HG02759 (cell line): Measurements from ENCODE around the gene LNX2.

ENCODE experiments used
- ATAC-seq: cut with Tn5 transposase; IDR thresholded peaks from one replicate; pipeline ENCODE4 v1.9.1; 2021; ENCODE audit warnings: mild to moderate bottlenecking, moderate library complexity; ENCODE audit not compliant: unreplicated experiment

Gene LNX2

DNA sequence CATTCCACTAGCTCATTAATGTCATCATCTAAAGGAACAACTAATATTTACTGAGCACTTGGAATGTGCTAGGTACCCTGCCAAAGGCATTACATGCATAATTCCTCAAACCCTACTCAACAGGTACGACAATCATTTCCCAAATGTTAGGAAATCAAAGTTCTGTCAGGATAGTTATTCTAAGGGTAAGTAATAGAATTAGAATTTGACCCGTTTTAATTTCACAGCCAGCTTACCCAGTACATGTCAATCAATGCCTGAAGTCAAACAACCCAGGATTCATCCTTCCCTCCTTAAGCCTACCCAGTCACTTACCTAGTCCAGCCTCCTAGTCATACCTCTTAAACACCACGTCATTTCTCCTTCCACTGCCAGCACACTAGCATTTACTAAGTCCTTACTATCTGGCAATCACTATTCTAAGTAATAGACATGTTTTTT lies 2.4 kb downstream of the LNX2 start:
- no peak for ATAC-seq

DNA sequence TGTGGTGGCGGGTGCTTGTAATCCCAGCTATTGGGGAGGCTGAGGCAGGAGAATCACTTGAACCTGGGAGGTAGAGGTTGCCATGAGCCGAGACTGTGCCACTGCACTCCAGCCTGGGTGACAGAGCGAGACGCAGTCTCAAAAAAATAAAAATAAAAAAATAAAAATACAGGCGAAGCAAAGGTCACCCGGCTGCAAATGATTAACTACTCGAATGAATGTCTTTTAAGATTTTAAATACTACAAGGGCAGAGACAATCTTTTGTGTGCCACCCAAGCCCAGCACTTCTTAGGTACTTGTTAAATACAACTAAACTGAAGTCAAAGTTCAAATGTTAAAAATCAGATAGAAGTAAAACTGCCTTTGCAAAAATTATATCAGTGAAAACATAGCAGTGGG lies 6.7 kb downstream of the LNX2 start:
- no peak for ATAC-seq

DNA sequence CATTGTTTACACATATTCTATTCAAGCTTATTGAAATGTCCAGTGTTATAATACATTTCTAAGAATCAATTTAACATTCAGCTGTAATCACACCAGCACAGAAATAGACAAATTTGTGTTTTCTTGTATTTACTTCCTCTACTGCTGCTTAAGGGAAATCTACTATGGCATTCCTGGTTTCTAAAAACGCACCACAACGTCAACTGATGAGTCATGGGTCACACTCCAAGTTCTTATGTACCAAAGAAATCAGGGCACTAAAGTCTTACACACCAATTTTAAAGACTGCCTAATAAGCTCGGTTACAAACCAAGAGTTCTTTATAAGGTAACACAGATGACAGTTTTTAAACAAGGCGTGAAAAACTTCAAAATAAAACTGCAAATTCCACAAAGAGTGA lies 13.2 kb downstream of the LNX2 start:
- ATAC-seq = no peak

DNA sequence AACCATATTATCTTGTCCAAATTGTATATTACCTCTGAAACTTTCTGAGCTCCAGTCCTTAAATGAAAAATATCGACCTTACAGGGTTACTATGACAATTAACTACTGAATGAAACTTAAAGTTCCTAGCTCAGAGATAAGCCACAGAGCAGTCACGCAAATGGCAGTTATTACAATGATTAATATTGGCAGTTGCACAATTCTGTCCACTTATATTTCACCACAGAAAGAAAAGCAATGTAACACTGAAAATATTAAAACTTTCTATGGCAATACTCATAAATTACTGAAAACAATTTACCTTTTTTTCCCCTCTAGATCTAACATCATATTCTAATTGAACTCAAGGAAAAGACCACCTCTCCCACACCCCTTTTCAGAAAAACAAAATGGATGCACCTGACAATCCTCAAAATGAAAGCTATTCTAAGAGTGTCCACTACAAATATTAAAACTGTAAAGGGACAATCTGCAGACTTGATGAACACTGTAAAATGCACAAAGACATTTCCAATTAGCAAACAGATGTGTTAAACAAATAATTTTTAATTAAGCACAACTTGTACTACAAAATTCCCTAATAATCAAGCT lies 14.6 kb downstream of the LNX2 start:
- ATAC-seq = no peak

DNA sequence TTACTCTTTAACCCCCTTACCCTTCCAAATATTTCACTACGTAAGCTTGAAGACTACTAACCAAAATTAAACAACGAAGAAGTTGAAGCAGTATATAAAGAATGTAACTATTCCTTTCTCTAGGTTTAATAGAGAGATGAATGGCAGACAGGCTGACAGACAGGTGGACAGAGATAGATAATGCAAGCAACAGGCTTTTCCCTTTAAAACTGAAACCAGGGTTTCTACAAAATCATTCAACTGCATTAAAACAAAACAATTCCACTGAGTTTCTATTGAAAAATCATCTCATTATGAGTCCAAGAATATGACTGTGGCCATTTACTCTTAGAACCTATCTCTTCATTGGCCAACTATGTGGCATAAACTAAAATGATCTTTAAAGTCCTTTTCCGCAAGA lies 15.2 kb downstream of the LNX2 start:
- no peak for ATAC-seq

DNA sequence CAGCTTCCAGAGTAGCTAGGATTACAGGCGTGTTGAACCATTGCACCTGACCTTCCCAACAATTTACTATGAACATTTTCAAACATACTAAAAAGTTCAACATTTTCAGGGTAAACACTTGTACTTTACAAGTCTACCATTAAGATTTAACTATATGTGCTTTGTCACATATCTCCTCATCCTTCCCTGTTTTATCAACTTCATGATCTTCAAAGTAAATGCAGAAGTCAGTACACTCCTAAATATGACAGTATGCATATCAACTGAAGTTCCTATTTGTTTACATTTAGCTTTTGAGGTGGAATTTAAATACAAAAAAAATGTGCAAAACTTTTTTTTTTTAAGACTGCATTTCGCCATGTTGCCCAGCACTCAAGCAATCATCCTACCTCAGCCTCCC lies 18.5 kb downstream of the LNX2 start:
- no peak for ATAC-seq

DNA sequence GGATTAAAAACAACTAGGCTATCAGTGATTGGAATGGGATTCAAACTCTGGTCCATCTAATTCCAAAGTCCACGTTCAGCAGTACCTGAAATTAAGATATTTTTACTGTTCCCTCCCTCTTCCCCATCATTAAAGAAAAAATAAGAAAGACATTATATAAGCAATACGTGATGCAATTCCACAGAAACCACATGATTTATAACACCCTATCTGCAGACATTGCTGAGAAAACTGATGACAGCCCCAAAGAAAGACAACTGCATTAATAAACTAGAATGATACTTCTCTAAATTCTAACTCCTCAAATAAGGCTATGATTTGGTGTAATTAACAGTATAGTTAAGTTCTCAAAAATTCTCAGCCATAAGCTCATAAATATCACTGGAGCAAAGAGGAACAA lies 19.1 kb downstream of the LNX2 start:
- no peak for ATAC-seq

DNA sequence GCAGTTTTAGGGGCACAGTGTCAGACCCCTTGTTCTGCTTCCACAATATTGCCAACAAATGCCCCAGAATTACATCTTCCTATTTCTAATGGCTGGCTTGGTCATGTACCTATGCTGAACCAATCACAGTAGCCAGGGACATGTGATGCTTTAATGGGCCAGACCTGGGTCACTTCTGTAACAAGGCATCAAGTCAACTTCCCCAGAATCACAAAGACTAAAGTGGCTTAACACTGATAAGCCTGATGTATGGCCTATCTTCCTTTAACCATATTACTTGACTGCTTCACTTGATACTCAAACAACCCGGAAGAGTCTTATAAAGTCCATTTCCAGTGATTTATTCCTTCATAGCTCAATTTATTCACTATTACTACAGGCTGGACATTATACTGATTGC lies 19.6 kb downstream of the LNX2 start:
- ATAC-seq = no peak

DNA sequence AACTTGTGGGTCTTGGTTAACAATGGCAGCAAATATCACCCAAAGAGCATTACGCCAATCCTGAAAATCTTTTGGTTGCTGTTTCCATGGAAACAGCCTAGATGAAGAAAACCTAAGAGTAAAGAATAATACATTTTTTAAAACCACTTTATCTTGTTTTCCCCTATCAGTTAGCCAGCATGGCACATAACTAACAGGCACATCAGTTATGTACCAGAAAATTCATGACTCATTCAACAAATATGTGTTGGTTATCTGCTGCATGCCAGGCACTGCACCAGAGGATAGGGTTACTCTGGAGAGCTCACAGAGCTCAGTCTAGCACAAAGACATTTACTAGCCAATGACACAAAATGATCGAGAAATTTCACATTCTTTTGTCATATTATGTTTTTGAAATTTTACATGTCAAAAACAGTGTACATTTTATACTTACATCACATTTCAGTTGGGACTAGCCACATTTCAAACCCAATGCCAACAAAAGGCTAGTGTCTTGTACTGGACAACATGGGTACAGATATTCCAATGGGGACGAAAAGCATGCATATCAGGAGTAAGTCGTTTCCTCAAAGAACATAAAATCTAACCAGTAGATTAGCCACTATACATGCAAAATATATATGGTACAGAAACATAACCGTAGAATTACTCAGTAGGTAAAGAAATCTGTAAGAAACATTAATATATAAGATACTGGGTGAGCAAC lies 20.3 kb downstream of the LNX2 start:
- ATAC-seq = no peak

DNA sequence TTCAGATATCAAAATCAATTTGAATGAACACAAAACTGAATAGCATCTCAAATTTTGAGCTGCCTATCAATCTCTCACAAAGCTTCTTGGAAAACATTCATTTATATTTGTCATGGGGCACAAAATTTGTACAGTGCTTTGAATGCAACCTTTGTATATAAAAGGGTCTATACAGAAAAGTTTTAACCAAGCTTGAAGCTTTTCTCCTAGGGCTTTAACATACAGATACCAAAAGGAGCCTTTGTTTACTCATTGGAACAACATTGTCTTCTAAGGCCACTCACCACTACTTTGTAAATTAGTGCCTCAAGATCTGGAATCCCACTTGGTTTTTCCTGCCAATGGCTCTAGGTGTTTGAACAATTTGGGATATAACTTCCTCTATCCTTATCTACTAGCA lies 21.2 kb downstream of the LNX2 start:
- ATAC-seq = no peak

DNA sequence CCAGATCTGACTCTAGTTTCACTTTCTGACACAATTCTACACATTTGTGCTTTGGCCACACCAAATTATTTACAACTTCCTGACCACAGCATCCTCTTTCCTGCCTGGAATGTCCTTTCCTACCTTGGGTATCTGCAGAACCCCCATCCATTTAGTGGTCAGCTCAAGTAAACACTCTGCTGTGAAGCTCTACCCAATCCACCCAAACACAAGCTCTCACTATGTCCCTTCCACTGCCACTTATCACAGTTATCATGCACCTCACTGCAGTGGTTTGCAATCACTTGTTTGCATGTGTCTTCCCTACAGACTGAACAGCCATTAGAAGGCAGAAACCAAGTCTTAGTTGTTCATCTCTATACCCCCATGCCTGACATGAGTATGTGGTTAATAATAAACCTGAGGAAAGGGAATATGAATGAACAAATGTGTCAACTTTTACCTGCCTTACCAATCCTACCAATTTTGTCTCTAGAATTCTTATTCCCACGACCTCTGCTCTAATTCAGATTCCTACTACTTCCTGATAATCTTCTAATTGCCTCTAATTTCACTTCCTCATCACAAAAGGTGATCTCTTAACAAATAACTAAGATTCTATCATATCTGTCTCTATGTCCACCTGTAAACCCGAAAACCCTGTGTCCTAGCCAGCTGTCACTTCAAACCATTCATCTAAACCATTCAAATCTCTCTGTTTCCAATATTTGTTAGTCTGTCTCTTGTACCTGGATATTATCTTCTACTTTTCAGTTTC lies 25.1 kb downstream of the LNX2 start:
- ATAC-seq = no peak

DNA sequence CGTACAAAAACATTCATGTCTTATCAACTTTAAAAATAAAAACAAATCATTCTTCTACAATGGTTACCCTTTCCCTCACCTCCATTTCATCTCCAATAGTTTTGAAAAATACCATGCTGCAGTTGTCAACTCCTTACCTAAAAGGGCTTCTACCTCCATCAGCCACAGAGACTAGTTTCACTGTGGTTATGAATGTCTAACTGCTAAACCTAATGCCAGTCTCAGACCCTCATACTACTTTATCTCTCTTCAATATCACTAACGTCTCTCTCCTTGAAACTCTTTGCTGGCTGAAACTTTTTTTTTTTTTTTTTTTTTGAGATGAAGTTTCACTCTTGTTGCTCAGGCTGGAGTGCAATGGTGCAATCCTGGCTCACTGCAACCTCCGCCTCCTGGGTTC lies 27.1 kb downstream of the LNX2 start:
- ATAC-seq = no peak

DNA sequence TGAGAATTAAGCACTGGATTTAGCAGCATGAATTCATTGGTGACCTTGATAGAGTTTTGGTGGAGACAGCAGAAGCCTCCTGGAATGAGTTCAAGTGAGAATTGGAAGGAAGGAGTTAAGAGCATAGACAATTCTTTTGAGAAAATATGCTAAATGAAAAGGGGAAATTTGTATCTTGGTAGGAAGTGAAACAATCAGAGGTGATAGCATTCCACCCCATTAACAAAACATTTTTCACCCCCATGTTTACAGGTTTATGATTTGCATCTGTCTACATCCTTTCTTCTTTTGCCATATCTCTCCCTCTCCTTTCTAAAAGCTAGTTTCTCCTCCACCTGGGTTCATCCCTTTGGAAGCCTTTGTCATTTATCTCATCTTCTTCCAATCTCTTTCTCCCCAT lies 27.5 kb downstream of the LNX2 start:
- no peak for ATAC-seq

DNA sequence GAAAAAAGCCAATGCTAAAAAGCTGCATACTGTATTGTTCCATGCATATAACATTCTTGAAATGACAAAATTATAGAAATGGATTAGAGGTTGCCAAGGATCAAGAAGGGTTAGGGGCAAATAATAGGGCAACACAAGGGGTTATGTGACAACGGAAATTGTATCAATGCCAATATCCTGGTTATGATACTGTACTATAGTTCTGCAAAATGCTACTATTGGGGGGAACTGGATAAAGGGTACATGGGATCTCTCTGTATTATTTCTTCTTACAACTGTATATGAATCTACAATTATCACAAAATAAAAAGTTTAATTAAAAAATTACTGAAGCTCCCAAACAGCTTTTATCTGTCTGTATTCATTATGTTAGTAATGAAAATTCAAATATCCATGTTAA lies 31.9 kb downstream of the LNX2 start:
- no peak for ATAC-seq

DNA sequence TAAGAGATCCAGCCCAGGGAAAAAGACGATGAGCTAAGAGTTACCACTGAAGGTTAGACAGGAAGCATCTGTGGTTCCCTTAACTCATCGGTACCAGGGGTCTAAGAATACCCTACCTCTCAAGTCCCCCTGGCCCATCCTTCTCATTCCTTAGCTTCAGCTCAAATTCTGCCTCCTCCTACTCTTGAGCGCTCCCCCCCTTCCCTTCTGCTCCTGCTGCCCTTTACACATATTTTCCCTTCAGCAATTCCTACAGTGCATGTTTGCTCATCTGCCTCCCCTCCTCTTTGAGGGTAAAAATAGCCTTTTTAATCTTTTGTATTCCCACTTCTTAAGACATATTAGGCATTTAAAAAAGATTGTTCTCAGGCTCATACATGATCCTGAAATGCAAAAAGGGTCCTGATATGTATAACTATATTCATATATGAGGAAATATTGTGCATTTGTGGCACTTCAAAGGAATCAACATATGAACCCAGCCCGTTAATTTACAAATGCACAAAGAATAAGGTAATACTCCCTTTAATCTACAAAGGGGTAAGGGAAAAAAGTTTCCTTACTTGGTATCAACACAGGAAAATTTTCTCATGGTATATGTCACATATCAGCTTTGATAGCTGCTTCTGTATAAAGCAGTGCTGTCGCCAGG lies 33.1 kb downstream of the LNX2 start:
- ATAC-seq = no peak

DNA sequence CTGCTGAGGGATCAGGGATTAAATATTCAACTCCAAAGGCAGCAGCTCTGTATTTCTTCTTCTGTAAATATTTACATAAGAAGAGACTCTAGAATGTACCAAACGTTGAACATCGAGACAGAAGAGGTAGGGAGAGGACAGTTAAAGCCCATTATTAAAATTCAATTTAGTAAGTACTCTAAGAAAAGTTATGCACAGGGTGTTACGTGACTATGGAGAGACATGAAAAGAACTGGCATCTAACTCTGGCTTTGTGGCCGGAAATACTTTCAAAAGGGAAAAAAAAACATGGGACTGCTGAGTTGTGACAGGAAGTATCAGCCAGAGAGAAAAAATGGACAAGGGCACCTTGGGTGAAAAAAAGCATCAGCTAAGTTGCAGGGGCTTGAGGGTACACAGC lies 36.7 kb downstream of the LNX2 start:
- no peak for ATAC-seq

DNA sequence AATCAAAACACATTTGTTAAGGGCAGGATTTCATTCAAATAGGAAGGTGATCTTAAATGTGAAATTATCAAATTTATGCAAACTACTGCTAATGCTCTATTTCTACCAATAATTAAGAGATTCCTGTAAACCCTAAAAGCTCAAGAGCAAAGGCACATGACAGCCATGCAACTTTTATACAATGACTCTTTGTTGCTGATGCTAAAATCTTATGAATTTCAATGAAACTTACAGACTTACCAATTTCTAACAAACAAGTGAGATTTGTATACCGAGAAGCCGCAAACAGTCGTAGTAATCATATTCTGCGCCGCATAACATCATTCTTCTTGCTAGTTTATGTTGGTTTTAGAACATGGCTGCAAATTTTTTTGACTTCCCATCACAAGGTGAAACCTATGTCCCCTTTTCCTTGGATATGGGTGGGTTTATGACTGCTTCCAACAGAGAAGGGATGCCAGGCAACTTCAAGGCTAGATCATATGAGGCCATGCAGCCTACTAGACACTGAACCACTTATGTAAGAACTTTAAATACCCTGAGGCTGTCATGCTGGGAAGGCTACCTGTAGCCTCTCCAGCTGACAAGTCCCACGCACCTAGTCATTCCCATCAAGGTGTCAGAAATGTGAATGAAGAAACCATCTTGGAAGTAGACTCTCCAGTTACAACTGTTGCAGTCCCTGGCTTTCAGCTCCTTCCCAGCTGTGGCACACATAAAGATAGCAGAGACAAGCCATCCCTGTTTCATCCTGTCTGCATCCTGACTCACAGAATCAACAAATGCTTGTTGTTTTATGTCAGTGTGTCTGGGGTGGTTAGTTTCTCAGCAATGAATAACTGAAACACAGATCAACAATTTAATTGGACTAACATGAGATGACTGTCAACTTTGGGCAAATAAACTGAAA lies 42.0 kb downstream of the LNX2 start:
- ATAC-seq = no peak

DNA sequence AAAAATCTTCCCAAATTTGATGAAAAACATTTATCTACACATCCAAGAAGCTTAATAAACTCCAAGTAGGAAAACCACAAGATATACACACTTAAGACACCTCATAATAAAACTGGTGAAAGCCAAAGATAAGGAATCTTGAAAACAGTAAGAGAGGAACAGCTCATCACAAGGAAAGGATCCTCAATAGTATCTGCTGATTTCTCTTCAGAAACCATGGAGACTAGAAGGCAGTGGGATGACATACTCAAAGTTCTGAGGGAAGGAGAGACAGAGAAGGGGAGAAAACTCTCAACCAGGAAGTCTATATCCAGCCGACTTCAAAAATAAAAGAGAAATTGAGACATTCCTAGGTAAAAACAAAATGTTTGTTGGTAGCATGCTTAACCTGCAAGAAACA lies 45.7 kb downstream of the LNX2 start:
- no peak for ATAC-seq

DNA sequence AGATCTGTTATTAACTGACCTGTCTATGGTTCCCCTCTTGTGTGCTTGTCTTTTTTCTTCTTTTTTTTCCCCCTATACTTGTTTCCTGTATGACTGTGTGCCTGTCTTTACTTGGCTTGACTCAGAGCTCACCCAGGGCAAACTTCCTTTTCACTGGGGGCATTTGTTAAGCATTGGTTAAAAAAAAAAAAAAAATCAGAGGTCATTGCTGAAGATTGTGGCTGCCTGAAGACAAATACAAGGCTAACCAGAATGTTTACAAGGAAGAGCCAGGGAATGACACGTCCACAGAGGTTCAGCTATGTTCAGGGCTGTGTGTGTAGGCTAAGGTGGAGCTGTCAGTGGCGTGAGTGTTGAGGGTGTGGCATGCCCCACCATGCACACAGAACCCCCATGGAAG lies 47.1 kb downstream of the LNX2 start:
- no peak for ATAC-seq

DNA sequence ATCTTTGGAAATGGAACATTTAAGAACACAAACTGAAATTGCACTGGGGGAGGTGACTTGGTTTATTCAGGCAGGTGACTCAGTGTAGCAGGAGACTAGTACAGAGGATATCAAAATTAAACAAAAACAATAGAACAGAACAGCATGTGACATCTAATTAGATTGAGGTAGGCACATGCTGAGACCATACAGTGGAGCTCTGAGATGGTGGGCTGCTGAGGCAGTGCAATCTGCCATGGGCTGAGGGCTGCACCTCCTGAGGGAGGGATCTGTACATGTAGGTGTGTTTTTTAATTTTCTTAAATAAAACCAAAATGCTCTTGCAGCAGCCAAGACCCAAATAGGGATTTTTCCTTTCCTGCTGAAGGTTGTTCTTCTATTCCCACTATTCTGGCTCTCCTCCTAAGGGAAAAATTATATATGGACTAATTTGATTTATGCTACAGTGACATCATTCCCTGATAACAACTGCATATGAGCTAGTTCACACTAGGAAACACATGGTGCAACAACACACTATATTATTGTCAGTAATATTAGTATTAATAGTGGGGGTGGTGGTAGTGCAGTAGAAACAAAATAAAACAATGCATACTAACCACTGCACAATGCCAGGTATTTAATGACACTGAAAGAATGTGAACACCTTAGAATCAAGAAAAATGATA lies 48.0 kb downstream of the LNX2 start:
- no peak for ATAC-seq
